Activated CD4-positive, alpha-beta T cell treated with anti-CD3 and anti-CD28 coated beads, Interleukin-2, amount 50 U/mL, for 16 hours (primary cell): Measurements from ENCODE around the gene ADGRA3.
A peak's percentile ranks its signal among the peaks of the same experiment; 100 is the strongest.

Experiments
- DNase-seq: peaks from one replicate; pipeline ENCODE4 v3.0.0-alpha.2; 2020

Gene ADGRA3

DNA sequence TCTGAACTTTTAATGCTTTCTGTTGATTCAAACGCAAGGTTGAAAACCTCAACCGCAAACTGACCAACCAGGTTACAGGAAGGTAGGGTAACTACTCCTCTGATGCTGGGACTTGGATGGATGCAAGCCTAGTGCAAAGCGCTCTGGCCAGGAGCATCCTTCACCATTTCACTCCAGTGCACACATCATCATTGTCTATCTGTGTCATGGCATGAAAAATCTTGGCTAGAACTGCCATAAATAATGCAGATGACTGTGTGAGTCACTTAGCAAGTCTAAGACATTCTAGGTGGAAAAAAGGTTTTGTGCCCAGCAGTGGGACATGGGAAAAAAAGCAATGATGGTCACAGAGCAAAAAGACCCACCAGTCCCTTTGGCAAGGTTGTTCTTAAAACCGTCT, 10.9 kb downstream of the ADGRA3 start:
- DNase-seq = no peak

DNA sequence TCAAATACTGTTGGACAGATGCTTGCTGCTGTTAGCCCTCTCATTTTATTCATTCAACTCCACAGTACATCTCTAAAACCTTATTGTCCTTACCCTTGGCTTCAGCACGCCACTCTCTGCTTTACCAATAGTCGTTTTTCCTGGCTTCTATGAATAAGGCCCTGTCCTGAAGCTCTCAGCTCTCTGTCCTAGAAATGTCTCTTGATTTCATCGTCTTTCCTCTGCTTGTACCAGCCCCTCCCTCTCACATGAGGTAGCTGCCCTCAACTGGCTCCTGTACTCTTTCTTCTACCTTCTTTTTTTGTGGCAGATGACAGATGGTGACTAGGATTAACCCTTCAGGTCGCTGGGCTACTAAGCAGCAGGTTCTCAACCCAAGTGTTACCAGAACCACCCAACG, 11.4 kb downstream of the ADGRA3 start:
- DNase-seq = no peak

DNA sequence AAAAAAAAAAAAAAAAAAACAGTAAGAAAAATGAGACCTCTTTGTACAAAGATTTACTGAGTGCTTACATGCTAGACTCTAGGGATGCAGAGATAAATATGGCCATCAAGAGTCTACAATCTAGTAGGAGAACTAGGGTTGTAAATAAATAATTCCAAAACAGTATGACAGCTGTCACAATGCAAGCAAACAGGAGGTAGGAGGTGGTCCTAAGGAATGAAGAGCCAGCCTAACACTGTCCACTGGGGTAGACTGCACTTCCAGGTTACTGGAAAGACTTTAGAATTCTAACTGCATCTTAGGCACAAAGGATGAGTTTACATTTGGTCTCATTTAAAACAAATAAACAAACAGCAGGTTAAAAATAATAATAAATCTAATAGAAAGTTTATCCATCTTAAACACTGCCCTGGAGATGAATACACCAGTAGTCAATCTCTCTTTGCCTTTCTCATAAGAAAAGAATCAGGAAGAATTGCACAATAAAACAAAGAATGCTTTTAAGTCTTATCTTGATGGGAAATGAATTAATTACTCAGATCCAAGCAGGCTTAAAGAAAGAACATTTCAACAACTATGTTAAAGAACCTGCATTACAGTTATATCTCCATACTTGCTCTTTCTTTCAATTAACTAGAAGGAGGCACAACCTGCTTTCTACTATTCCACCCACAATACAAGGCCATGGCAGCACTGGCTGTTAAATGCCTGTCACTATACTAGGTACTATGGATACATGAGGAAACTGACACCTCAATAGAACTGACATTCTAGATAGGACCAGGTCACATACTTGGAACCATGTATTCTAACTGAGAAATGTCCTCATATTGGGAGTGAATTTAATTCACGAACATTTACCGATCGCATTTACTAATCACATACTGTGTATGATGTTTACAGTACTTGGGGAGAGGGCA, 12.7 kb downstream of the ADGRA3 start:
- DNase-seq = no peak

DNA sequence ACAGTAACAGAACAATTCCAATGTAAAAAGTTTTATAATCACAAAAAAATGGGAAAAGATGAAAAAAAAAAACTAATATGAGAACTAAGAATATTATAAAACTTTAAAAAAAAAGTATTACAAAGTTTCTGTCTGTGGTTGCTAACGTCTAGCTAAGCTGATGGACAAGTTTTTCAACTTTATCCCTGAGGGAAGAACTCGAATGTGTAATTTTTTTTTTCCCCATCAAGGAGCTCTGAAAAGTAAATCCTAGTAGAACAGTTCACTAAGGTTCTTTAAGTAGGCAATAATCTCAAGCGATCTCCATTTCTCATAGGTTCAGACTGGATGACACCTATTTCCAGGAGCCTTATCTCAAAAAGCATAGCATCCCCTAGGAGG, 14.2 kb downstream of the ADGRA3 start:
- DNase-seq = no peak

DNA sequence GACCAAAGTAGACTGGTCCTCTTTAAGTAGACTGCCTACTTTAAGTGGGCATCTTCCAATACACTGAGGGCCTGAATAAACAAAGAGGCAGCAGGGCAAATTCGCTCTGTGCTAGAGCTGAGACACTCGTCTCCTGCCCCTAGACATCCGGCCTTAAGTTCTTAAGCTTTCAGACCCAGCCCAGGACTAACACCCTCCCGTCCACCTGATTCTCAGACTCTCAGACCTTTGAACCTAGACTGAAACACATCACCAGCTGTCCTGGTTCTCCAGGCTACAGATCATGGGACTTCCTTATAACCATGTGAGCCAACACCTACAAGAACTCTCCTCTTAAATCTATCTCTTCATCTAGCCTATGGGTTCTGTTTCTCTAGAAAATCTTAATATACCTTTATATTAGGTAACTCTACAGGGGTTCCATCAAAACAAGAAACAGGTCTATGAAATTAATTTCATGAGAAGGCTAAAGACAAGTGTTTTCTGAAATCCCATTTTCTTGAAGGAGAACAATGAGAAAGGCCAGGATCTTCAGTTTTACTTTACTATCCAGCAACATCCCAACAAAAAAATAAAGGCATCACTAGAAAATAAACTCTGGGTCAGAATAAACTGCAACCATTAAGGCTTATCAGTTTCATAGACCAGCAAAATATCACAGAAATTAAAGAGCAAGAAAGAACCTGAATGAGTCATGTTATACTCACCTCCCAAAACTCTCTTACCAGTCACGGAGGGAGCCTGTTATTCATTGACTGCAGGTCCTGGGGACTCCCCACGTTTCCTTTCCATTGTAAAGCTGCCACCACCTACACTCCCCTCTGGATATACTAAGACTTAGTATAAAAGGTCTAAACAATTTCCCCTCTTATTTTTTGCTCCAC, 14.8 kb downstream of the ADGRA3 start:
- peak; percentile 35 for DNase-seq

DNA sequence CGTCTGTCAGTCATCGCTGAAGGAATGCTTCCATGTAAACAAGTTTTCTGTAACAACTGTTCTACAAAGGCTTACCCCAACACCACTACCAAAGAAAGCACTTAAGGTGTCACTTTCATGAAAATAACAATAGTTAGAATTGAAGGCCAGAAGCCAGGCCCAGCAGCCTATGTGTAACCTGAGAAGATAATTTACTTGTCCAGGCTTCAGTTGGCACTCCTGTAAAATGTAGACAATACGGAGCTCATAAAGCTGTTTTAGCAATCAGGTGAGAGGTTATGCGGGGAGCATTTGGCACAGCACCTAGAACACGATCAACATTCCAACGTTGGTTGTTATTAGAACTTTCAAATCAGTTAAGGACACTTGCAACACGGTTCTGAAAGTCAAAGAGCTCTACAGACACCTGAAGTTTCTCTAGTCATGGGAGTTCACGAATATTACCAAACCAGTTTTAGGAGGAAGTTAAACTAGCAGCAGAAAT, 15.7 kb downstream of the ADGRA3 start:
- no peak for DNase-seq

DNA sequence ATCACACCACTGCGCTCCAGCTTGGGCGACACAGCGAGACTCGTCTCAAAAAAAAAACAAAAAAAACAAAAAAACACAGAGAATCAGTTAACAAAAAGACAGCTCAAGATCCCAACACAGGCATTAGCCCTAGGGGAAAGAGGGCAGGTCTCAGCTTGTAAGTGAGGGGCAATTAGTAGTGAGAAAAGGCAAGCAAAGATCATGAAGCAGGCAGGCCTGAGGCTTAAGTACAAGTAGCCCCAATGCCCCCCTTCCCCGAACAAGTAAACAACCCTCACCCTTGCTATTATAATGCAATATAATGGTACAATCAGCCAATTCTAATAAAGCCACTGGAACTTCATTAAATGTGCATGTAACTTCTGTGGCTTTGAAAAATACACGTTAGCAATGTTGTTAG, 17.0 kb downstream of the ADGRA3 start:
- no peak for DNase-seq

DNA sequence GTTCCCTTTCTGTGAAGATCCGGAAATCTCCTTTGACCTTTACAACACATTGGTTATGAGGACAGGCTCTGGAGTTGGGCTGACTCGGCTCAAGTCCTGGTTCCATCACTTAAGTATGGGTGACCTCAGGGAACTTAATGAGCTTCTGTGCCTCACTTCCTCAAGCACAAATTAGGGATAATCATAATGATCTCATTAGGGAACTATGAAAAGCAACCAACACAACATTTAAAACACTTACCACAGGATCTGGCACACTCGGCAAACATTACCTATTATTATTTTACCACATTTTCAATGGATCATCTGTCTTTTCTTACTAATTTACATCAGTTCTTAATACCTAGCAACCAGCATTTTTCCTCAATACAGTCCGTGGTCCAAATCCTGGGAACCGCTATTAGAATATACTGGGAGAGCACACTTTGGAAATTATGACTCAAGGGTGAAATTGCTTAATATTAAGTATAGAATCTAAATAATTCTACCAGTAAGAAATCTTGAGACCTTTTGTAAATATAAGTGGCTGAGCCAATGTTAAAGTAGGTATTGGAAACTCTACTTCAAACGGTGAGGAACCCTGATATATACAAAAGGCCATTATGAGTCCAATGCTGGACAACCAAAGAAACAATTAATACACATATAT, 19.6 kb downstream of the ADGRA3 start:
- no peak for DNase-seq

DNA sequence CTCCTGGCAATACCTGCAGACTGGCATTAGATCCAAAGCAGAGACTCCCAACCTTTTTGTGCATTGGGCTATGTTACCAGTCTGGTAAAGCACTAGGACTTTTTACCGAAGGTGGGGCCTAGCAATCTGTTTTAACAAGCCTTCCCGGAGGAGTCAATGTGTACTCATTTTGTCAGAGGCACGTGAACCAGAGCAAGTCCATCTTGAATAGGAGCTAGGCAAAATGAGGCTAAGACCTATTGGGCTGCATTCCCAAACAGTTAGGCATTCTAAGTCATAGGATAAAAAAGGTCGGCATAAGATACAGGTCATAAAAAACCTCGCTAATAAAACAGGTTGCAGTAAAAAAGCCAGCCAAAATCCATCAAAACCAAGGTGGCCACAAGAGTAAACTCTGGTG, 22.3 kb downstream of the ADGRA3 start:
- DNase-seq = no peak

DNA sequence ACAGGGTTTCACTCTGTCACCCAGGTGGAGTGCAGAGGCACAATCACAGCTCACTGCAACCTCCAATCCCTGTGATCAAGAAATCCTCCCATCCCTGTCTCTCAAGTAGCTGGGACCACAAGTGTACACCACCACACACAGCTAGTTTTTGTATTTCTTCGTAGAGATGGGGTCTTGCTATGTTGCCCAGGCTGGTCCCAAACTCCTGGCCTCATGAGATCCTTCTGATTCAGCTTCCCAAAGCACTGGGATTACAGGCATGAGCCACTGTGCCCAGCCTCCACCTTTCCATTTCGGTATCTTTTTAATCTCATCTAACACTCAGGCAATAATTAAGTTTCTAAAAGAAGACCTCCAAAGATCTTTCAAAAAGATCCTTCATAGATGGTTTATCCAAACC, 22.9 kb downstream of the ADGRA3 start:
- DNase-seq = no peak

DNA sequence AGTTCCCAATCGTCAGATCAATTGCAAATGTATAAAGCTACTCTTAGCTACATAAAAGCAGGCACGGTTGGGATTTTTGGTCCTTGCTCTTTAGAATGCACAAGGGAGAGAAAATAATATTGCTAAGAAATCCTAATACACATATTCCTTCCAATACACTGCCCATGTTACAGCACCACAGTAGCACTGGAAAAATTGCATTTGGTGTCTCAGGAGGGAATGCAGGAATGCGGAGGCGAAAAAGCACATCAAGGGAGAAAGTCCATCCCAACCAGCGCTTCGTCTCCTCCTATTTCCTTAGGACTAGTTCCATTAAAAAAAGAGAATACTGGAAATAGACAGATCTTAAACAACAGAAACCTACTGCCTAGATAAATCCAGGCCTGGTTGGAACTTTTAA, 23.9 kb downstream of the ADGRA3 start:
- DNase-seq = no peak

DNA sequence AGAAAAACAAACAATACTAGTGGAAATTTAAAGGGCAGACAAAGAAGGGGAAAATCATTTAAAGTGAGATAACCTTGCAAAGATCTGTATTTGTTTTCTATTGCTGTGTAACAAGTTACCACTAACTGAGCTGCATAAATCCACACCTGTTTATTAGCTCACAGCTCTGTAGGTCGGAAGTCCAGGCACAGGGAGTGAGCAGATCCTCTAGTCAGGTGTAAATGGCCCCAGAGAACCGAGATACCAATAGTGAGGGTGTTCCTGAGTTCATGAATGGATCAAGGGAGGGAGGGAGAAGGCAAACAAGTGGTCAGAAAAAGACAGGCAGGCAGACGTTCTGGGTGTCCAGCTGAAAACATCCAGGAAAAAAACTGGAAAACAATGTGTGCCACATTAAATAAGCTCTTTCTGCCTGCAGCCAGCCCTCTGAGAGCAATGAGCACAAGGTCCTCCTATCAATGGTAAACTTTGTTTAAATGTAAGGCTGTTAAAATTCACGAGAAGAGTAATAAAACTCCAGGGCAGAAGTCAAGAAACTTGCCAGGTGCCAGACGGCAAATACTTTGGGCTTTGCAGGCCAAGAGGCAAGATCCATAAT, 25.0 kb downstream of the ADGRA3 start:
- no peak for DNase-seq

DNA sequence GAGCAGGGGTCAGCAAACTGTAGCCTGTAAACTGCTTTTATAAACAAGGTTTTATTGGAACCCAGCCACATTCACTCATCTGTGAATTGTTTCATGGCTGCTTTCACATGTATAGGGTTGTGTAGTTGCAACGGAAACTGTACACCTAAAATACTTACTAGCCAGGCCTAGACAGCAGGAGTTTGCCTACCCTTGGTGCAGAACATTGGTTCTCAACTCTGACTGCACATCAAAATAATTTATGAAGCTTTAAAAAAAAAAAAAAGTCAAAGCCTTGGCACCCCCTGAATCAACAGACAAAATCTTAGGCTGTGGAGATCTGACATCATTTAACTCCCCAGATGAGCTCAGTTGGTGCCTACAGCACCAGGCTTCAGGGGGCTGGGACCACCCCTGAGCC, 27.8 kb downstream of the ADGRA3 start:
- DNase-seq = no peak

DNA sequence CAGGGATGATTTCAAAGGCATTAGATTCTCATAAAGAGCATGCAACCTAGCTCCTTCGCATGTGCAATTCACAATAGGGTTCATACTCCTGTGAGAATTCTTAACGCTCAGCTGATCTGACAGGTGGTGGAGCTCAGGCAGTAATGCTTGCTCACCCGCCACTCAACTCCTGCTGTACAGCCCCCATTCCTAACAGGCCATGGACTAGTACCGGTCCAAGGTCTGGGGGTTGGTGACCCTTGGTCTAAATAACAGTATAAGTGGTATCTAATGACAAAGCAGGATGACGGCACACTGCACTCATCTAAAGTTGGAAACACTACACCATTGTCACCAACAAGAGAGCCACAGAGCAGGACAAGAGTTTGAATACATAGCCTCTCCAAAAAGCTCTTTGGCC, 28.5 kb downstream of the ADGRA3 start:
- no peak for DNase-seq

DNA sequence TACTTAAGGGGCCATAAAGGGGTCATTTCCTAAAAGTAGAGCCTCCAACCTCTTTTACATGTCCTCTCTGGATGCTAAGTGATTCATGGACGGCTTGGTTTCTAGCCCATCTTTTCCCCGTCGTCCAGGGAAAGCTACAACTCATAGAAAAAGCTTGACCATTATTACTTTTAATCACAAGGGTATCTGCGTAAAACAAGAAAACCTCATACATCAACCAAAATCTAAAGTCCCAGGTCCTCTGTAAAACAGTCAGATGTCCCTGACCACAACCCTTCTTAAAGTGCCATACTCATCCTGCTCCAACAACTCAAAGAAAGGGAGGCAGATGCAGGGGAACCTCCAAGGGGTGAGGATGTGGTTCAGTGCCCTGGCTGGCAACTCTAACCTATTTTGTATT, 29.6 kb downstream of the ADGRA3 start:
- no peak for DNase-seq

DNA sequence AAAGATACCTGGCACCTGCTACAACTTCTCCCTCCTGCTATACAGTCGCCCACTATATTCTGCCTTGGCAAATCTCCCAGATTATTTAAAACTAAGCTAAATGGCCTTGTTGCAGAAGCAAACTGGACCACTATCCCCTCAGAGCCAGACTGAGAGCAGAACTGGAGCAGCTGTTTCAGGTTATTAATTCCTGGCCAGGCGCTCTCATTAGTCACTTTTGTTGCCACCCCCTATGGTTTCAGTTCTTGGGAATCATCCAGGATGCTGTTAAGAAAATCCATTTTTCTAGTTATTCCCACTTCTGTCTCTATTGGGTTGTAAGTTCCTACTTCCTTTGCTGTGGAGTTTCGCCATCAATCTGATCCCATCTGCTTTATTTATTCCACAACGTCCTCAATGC, 30.1 kb downstream of the ADGRA3 start:
- no peak for DNase-seq

DNA sequence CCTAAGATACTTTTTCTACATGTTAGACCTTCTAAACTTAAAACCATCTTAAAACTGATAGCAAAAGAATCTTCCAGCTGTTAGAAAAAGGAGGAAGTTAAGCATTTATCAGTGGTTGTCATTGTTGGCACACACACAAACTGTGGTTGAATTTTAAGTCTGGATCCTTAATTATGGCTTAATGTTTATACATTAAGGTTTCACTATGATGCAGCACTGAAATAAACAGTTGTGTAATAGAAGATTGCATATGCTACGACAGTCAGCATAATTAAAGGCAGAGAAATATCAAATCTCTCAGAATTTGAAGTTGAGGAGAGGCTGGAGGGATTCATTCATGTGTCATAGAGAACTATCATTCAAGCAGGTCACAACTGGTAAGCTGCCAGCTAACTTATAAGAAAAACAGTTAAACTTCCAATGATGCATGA, 32.3 kb downstream of the ADGRA3 start:
- no peak for DNase-seq

DNA sequence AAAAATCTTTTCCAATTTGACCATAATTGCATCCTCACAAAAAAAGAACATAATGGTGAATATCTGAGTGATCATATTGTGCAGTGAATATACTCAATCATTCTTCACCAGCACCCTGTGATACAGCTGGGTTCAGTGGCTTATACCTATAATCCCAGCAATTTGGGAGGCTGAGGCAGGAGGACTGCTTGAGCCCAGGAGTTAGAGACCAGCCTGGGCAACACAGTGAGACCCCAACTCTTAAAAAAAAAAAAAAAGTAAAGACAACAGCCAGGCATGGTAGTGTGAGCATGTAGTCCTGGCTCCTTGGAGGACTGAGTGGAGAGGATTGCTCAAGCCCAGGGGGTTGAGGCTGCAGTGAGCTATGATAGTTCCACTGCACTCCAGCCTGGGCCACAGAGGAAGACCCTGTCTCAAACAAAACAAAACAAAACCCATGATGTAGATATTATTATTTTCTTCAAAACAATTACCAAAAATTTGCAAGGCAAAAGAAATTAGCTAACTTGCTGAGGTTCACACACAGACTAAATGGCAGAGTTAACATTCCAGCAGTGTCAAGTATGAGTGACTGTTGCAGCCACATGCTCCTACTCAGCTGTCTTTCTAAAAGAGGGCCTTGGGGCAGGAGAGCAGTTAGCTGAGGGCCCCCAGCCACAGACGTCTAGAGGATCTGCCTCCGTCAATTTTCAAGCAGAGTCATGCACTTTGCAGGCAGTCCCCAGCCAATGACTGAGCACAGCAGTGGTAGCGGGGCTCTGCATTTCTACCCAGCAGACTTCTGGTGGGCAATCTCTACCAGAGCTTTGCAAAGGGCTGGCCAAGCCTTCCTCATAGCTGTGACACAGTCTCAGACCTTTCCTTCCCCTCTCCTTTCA, 33.4 kb downstream of the ADGRA3 start:
- no peak for DNase-seq

DNA sequence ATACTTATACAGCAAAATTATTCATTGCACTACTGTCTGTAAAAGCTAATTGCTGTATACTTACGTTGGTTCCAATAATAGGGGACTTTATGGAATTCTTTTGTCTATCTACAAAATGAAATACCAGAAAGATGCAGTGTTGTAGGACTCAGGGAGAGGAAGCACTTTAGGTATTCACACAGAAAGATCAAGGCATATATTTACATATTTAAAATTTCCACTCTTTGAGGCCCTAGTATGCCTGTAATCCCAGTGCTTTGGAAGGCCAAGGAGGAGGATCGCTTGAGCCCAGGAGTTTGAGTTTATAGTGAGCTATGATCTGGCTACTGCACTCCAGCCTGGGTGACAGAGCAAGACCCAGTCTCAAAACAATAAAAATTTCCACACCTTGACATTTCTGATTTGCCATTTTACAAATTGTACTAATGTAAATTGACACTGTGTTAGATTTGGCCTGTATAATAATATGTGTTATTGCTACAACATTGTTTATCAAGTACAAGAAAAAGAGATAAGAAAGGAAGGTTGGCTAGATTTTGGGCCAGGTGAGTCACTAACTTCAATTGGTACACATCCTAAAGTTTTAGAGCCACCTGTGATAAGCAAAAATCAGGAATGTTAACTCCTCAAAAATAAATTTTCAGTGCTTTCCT, 35.1 kb downstream of the ADGRA3 start:
- DNase-seq = no peak

DNA sequence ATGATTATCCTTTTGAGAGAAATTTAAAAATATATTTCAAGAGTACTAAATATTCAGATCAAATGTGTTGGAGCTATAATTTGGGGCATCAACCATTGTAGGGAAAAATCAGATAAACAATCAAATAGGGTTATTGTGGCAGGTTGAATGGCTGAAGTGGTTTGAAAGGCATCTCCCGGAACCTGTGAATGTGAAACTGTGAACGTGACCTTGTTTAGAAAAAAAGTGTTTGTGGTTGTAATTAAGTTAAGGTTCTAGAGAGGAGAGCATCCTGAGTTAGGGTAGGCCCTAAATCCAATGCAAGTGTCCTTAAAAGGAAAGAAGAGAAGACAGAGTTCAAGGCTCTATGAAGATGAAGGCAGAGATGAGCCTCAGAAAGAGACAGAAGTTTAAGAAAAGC, 37.4 kb downstream of the ADGRA3 start:
- DNase-seq = peak; percentile 20

DNA sequence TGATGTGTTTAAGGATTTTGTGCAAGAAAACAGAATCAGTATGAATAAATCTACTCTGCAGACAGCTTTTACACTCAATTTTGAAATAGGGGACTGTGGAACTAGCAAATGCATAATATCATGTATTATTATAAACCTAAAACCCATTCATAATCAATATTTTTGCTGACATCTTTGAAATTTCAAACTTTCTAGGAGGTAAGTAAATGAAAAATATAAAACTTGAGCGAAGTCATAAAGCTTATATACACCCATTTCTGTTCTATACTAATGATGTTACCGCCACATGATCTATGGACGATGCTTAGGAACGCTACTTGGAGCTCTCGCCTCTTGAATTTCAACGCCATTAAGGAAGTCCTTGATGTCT, 38.1 kb downstream of the ADGRA3 start:
- DNase-seq = no peak
